ENCODE results near the gene NBL1. TPM values are rescaled to one million over a fixed set of nuclear protein-coding genes. Genes with fewer than 3 reads are reported as not detected.
A peak's percentile ranks its signal among the peaks of the same experiment; 100 is the strongest.

NBL1 gene
- total and polyA plus RNA-seq, 9 of the 15 experiments (the other 6 are each of a cell fraction or from before 2014, with no cell fraction given): 0.10 to 3.7 (median 1.8) TPM; not detected in 1

GRCh38 chr1:19596714-19597495 lies 47.2 kb upstream of the NBL1 start (continued):
- TF ChIP-seq SREBF2 (CRISPR knock-in tag; IDR thresholded peaks at IDR 0.05) (no peak), NR4A1 (CRISPR knock-in tag; IDR thresholded peaks at IDR 0.05) (peak; percentile 54; the same call in 1 of the 2 replicates), NR4A1 (tag; IDR thresholded peaks at IDR 0.05) (peak; percentile 9; the same call in 1 of the 2 replicates), OTX1 (CRISPR knock-in tag; IDR thresholded peaks at IDR 0.05) (no peak), ZHX1 (conservative IDR thresholded peaks at IDR 0.05; ENCODE audit: low read length) (peak; percentile 97), GTF2E2 (tag; IDR thresholded peaks at IDR 0.05) (peak; percentile 97), GTF2B (IDR thresholded peaks at IDR 0.05; ENCODE audit: extremely low read depth, insufficient read length) (no peak), MLX (CRISPR knock-in tag; conservative IDR thresholded peaks at IDR 0.05) (no peak), PCBP1 (IDR thresholded peaks at IDR 0.05; ENCODE audit: low read depth, low read length, poor library complexity, severe bottlenecking) (peak; percentile 91), ZMIZ1 (IDR thresholded peaks at IDR 0.05; ENCODE audit: low read depth in 2 of 2, low read length in 2 of 2) (no peak; a peak in 2 of 4 replicates), ZNF146 (CRISPR knock-in tag; IDR thresholded peaks at IDR 0.05; ENCODE audit: unreplicated experiment) (no peak), ETS2 (tag; IDR thresholded peaks at IDR 0.05; ENCODE audit: borderline replicate concordance, poor library complexity, severe bottlenecking) (peak; percentile 41), MYC (IDR thresholded peaks at IDR 0.05; ENCODE audit: low read depth, low read length) (peak; percentile 38), MYC (CRISPR knock-in tag; IDR thresholded peaks at IDR 0.05; ENCODE audit: borderline replicate concordance, low read depth) (0 out of 2 replicates have a peak, but pooled peaks have one; percentile 66), HIVEP1 (CRISPR knock-in tag; IDR thresholded peaks at IDR 0.05) (no peak), TEAD1 (CRISPR knock-in tag; IDR thresholded peaks at IDR 0.05) (no peak; a peak in 2 of 4 replicates), ZNF274 (IDR thresholded peaks at IDR 0.05; ENCODE audit: borderline replicate concordance, low read depth, low read length) (no peak), XRCC5 (IDR thresholded peaks at IDR 0.05; ENCODE audit: low read depth, low read length) (no peak), MEF2A (IDR thresholded peaks at IDR 0.05; ENCODE audit: control insufficient read depth, low read depth, low read length) (no peak)
